Forelimb muscle (tissue), 1 donor: ENCODE data around the gene C16orf82. TPM values are rescaled to one million over a fixed set of nuclear protein-coding genes. Genes with fewer than 3 reads are reported as not detected.

ENCODE experiments used
- DNase-seq: peaks from one replicate; pipeline ENCODE4 v3.0.0-alpha.2; 2013; ENCODE audit warnings: low read depth
- polyA plus RNA-seq: library from polyadenylated mRNA; unstranded; fragments of 120-200 nt; gene quantifications from one replicate; pipeline ENCODE4 v1.2.1, GENCODE V29; 2013; ENCODE audit not compliant: insufficient read length

C16orf82 gene
- polyA plus RNA-seq, 1 donor, result not detected

- no peak for DNase-seq
These were observed 21.5 kb downstream of the C16orf82 start for GRCh38 chr16:27088216-27088615.

- no peak for DNase-seq
These were observed 29.6 kb downstream of the C16orf82 start for GRCh38 chr16:27096375-27096774.

- no peak for DNase-seq
These were observed 31.1 kb downstream of the C16orf82 start for GRCh38 chr16:27097800-27098230.

GRCh38 chr16:27098366-27099049 is 31.8 kb downstream of the C16orf82 start:
- no peak for DNase-seq

- DNase-seq, result no peak
These were observed 36.2 kb downstream of the C16orf82 start for GRCh38 chr16:27102701-27103575.

- DNase-seq, result no peak
These were observed 37.2 kb downstream of the C16orf82 start for GRCh38 chr16:27103954-27104353.

GRCh38 chr16:27106305-27106704 is 39.6 kb downstream of the C16orf82 start:
- no peak for DNase-seq

- no peak for DNase-seq
These were observed 40.5 kb downstream of the C16orf82 start for GRCh38 chr16:27107185-27107592.

- DNase-seq, result no peak
These were observed 41.5 kb downstream of the C16orf82 start for GRCh38 chr16:27108051-27108770.

- DNase-seq, result no peak
These were observed 42.3 kb downstream of the C16orf82 start for GRCh38 chr16:27108826-27109665.

- no peak for DNase-seq
These were observed 43.2 kb downstream of the C16orf82 start for GRCh38 chr16:27109666-27110523.

- DNase-seq, result no peak
These were observed 43.8 kb downstream of the C16orf82 start for GRCh38 chr16:27110524-27110896.

GRCh38 chr16:27111486-27111885 is 44.8 kb downstream of the C16orf82 start:
- DNase-seq, result no peak

- no peak for DNase-seq
These were observed 45.5 kb downstream of the C16orf82 start for GRCh38 chr16:27112093-27112811.

- DNase-seq, result no peak
These were observed 46.7 kb downstream of the C16orf82 start for GRCh38 chr16:27113341-27113841.

GRCh38 chr16:27114006-27114405 is 47.3 kb downstream of the C16orf82 start:
- no peak for DNase-seq

- no peak for DNase-seq
These were observed 51.8 kb downstream of the C16orf82 start for GRCh38 chr16:27118526-27118925.
